Activated T-helper 2 cell treated with anti-CD3 and anti-CD28 coated beads, Interferon-gamma antibody, Interleukin-2, Interleukin-4, amounts not matched to agents 10 μg/mL and 5 μg/mL and 100 μg/mL, durations not matched to agents 14 hours and 24 hours and 36 hours (primary cell): Measurements from ENCODE around the gene TUBB4A. TPM values are rescaled to one million over a fixed set of nuclear protein-coding genes. Genes with fewer than 3 reads are reported as not detected.

Experiments used
- DNase-seq: peaks from one replicate; pipeline ENCODE4 v3.0.0; 2021; ENCODE audit warnings: low spot score
- H3K27ac Mint-ChIP-seq: one replicate; pipeline ENCODE4 v1.8.0; 2021; ENCODE audit warnings: mixed read lengths
- H3K27me3 Mint-ChIP-seq: one replicate; pipeline ENCODE4 v1.8.0; 2021; ENCODE audit warnings: low read depth, mixed read lengths
- H3K36me3 Mint-ChIP-seq: one replicate; pipeline ENCODE4 v1.8.0; 2021; ENCODE audit warnings: low read depth, mixed read lengths
- H3K4me1 Mint-ChIP-seq: one replicate; pipeline ENCODE4 v1.8.0; 2021; ENCODE audit warnings: low read depth, mixed read lengths
- H3K4me3 Mint-ChIP-seq: one replicate; pipeline ENCODE4 v1.8.0; 2021; ENCODE audit warnings: low read depth, mild to moderate bottlenecking, moderate library complexity, mixed read lengths
- H3K9me3 Mint-ChIP-seq: one replicate; pipeline ENCODE4 v1.8.0; 2021; ENCODE audit warnings: mixed read lengths
- intact Hi-C: fragments of 100-400 bp; cut with micrococcal nuclease; formaldehyde crosslinking; loops from one replicate; pipeline ENCODE4 v1.15.1; 2023
- total RNA-seq: library from RNA; stranded (reverse); gene quantifications from 2 replicates; pipeline ENCODE4 v1.2.3, GENCODE V29; 2022

TUBB4A gene
- total RNA-seq, 1 donor from 2014 or later = 7.9 TPM

GRCh38 chr19:6481541-6482342 is 20.4 kb downstream of the TUBB4A start, which contains the start of gene DENND1C:
Gene DENND1C, minus strand, starts transcription at chr19:6481787. Its CDS starts 92 bp downstream, at chr19:6481695.
- Mint-ChIP-seq H3K9me3 (no peaks in the 10 kb centered on the region), H3K36me3 (peaks cover 8% of the 10 kb centered on the region), H3K27ac (peak within 1 kb of the TSS; percentile 91), H3K27me3 (no peaks in the 10 kb centered on the region), H3K4me1 (peaks cover 19% of the 10 kb centered on the region), H3K4me3 (peak within 1 kb of the TSS; percentile 91)
- DNase-seq = peak; percentile 60
- intact Hi-C loops = no loop called here

- Mint-ChIP-seq H3K27ac (peak overlapping the region; percentile 91), H3K4me3 (peak overlapping the region; percentile 91), H3K9me3 (no peaks in the 10 kb centered on the region), H3K4me1 (peaks cover 19% of the 10 kb centered on the region), H3K27me3 (no peaks in the 10 kb centered on the region), H3K36me3 (peaks cover 13% of the 10 kb centered on the region)
- intact Hi-C loops = no loop called here
- DNase-seq = no peak
Observed at GRCh38 chr19:6480848-6481415, 21.2 kb downstream of the TUBB4A start.

- Mint-ChIP-seq H3K4me3 (peak overlapping the region; percentile 91), H3K4me1 (peaks cover 19% of the 10 kb centered on the region), H3K27ac (peak overlapping the region; percentile 91), H3K27me3 (no peaks in the 10 kb centered on the region), H3K9me3 (no peaks in the 10 kb centered on the region), H3K36me3 (peaks cover 18% of the 10 kb centered on the region)
- no peak for DNase-seq
- intact Hi-C loops = no loop called here
Observed at GRCh38 chr19:6479836-6480398, 22.2 kb downstream of the TUBB4A start.

GRCh38 chr19:6478815-6479214 is 23.3 kb downstream of the TUBB4A start:
- H3K36me3 Mint-ChIP-seq = peaks cover 23% of the 10 kb centered on the region
- no peaks in the 10 kb centered on the region for H3K27me3 Mint-ChIP-seq
- H3K27ac Mint-ChIP-seq = no peak overlapping the region
- H3K9me3 Mint-ChIP-seq = no peaks in the 10 kb centered on the region
- H3K4me3 Mint-ChIP-seq = no peak overlapping the region
- intact Hi-C loops = no loop called here
- peaks cover 19% of the 10 kb centered on the region for H3K4me1 Mint-ChIP-seq
- DNase-seq = no peak

- Mint-ChIP-seq H3K4me1 (peaks cover 14% of the 10 kb centered on the region), H3K4me3 (no peak overlapping the region), H3K27ac (no peak overlapping the region), H3K36me3 (peaks cover 30% of the 10 kb centered on the region), H3K9me3 (no peaks in the 10 kb centered on the region), H3K27me3 (no peaks in the 10 kb centered on the region)
- DNase-seq = no peak
- intact Hi-C loops = no loop called here
Observed at GRCh38 chr19:6476896-6477431, 25.1 kb downstream of the TUBB4A start.

GRCh38 chr19:6476155-6476895 is 25.8 kb downstream of the TUBB4A start:
- Mint-ChIP-seq H3K27ac (no peak overlapping the region), H3K27me3 (no peaks in the 10 kb centered on the region), H3K9me3 (no peaks in the 10 kb centered on the region), H3K36me3 (peaks cover 35% of the 10 kb centered on the region), H3K4me3 (no peak overlapping the region), H3K4me1 (peaks cover 11% of the 10 kb centered on the region)
- peak; percentile 54 for DNase-seq
- intact Hi-C loops = no loop called here

- Mint-ChIP-seq H3K27ac (no peak overlapping the region), H3K4me3 (no peak overlapping the region), H3K27me3 (no peaks in the 10 kb centered on the region), H3K9me3 (no peaks in the 10 kb centered on the region), H3K36me3 (peaks cover 37% of the 10 kb centered on the region), H3K4me1 (peaks cover 6% of the 10 kb centered on the region)
- DNase-seq = no peak
- intact Hi-C loops = no loop called here
Observed at GRCh38 chr19:6475321-6476108, 26.6 kb downstream of the TUBB4A start.

- Mint-ChIP-seq H3K27me3 (no peaks in the 10 kb centered on the region), H3K27ac (no peak overlapping the region), H3K36me3 (peaks cover 43% of the 10 kb centered on the region), H3K4me1 (no peaks in the 10 kb centered on the region), H3K9me3 (no peaks in the 10 kb centered on the region), H3K4me3 (no peak overlapping the region)
- DNase-seq = no peak
- intact Hi-C loops = no loop called here
Observed at GRCh38 chr19:6473647-6474046, 28.5 kb downstream of the TUBB4A start.

- Mint-ChIP-seq H3K36me3 (peaks cover 49% of the 10 kb centered on the region), H3K27ac (no peak overlapping the region), H3K27me3 (no peaks in the 10 kb centered on the region), H3K4me1 (no peaks in the 10 kb centered on the region), H3K9me3 (no peaks in the 10 kb centered on the region), H3K4me3 (no peak overlapping the region)
- intact Hi-C loops = no loop called here
- DNase-seq = no peak
Observed at GRCh38 chr19:6472713-6473112, 29.4 kb downstream of the TUBB4A start.

- Mint-ChIP-seq H3K4me1 (no peaks in the 10 kb centered on the region), H3K9me3 (no peaks in the 10 kb centered on the region), H3K4me3 (no peak overlapping the region), H3K27ac (no peak overlapping the region), H3K36me3 (peaks cover 50% of the 10 kb centered on the region), H3K27me3 (no peaks in the 10 kb centered on the region)
- intact Hi-C loops = no loop called here
- DNase-seq = no peak
Observed at GRCh38 chr19:6471076-6471475, 31.0 kb downstream of the TUBB4A start.

GRCh38 chr19:6470173-6470572 is 31.9 kb downstream of the TUBB4A start:
- no peak for DNase-seq
- H3K4me1 Mint-ChIP-seq = no peaks in the 10 kb centered on the region
- no peaks in the 10 kb centered on the region for H3K9me3 Mint-ChIP-seq
- H3K27me3 Mint-ChIP-seq = no peaks in the 10 kb centered on the region
- H3K36me3 Mint-ChIP-seq = peaks cover 44% of the 10 kb centered on the region
- intact Hi-C loops = no loop called here
- no peak overlapping the region for H3K27ac Mint-ChIP-seq
- no peak overlapping the region for H3K4me3 Mint-ChIP-seq

- Mint-ChIP-seq H3K27me3 (no peaks in the 10 kb centered on the region), H3K36me3 (peaks cover 34% of the 10 kb centered on the region), H3K27ac (no peak overlapping the region), H3K4me3 (no peak overlapping the region), H3K4me1 (peaks cover 2% of the 10 kb centered on the region), H3K9me3 (no peaks in the 10 kb centered on the region)
- intact Hi-C loops = no loop called here
- no peak for DNase-seq
Observed at GRCh38 chr19:6467384-6467783, 34.7 kb downstream of the TUBB4A start.
